Mesenchymal stem cell (in vitro differentiated cells and primary cell): ENCODE data around the gene KLHDC7B.

Experiments used
- DNase-seq: peaks from one replicate; pipeline ENCODE4 v3.0.0-alpha.2; 2013
- H2AFZ ChIP-seq: one replicate; pipeline ENCODE4 v1.6.1; 2013; ENCODE audit warnings: low read depth, mild to moderate bottlenecking, control low read depth, inconsistent platforms, low read length, moderate library complexity
- H2AK5ac ChIP-seq: 2 replicates; pipeline ENCODE4 v1.6.1; 2013; ENCODE audit warnings: low read length, moderate library complexity, mild to moderate bottlenecking, inconsistent platforms; ENCODE audit not compliant: severe bottlenecking
- H2BK120ac ChIP-seq: one replicate; pipeline ENCODE4 v1.6.1; 2013; ENCODE audit warnings: low read depth, mild to moderate bottlenecking, inconsistent platforms, low read length, moderate library complexity
- H2BK12ac ChIP-seq, 2 experiments: one replicate each; pipeline ENCODE4 v1.6.1; 2013; ENCODE audit warnings: inconsistent platforms in 2 of 2, low read length in 2 of 2, mild to moderate bottlenecking in 2 of 2, moderate library complexity in 2 of 2, control low read depth in 1 of 2
- H2BK15ac ChIP-seq: one replicate; pipeline ENCODE4 v1.6.1; 2013; ENCODE audit warnings: mild to moderate bottlenecking, low read depth, inconsistent platforms; ENCODE audit not compliant: poor library complexity, severe bottlenecking
- H2BK5ac ChIP-seq: 2 replicates; pipeline ENCODE4 v1.6.1; 2013; ENCODE audit warnings: low read depth, mild to moderate bottlenecking, low read length, control low read depth, inconsistent platforms; ENCODE audit not compliant: poor library complexity, severe bottlenecking
- H3K14ac ChIP-seq, 2 experiments: one replicate each; pipeline ENCODE4 v1.6.1; 2013; ENCODE audit warnings: inconsistent platforms in 2 of 2, low read length in 2 of 2, control low read depth in 1 of 2, mild to moderate bottlenecking in 1 of 2, moderate library complexity in 1 of 2
- H3K18ac ChIP-seq, 2 experiments: one replicate each; pipeline ENCODE4 v1.6.1; 2013; ENCODE audit warnings: inconsistent platforms in 2 of 2, low read length in 2 of 2, control low read depth in 1 of 2, low read depth in 1 of 2, mild to moderate bottlenecking in 1 of 2
- H3K23ac ChIP-seq, 2 experiments: one replicate each; pipeline ENCODE4 v1.6.1; 2013; ENCODE audit warnings: inconsistent platforms in 2 of 2, low read length in 2 of 2, mild to moderate bottlenecking in 2 of 2, moderate library complexity in 2 of 2, control low read depth in 1 of 2
- H3K27ac ChIP-seq: 2 replicates; pipeline ENCODE4 v1.5.1; 2013; ENCODE audit warnings: mild to moderate bottlenecking, moderate library complexity, low read length, control low read depth, inconsistent platforms; ENCODE audit not compliant: poor library complexity, severe bottlenecking
- H3K27me3 ChIP-seq, 2 experiments: 2 replicates each; pipeline versions ENCODE4 v1.6.1 to v1.7.0; 2013; ENCODE audit warnings: low read length in 2 of 2, mild to moderate bottlenecking in 2 of 2, moderate library complexity in 2 of 2, control low read depth in 1 of 2, inconsistent platforms in 1 of 2; ENCODE audit not compliant: control insufficient read depth in 1 of 2, insufficient read depth in 1 of 2
- H3K36me3 ChIP-seq, 2 experiments: 2 replicates each; pipeline versions ENCODE4 v1.6.1 to v1.7.0; 2013; ENCODE audit warnings: low read length in 2 of 2, control low read depth in 1 of 2, inconsistent platforms in 1 of 2, low read depth in 1 of 2, mild to moderate bottlenecking in 1 of 2; ENCODE audit not compliant: insufficient read depth in 2 of 2, control insufficient read depth in 1 of 2
- H3K4ac ChIP-seq, 2 experiments: one replicate each; pipeline ENCODE4 v1.6.1; 2013; ENCODE audit warnings: inconsistent platforms in 2 of 2, low read length in 2 of 2, mild to moderate bottlenecking in 2 of 2, moderate library complexity in 2 of 2, control low read depth in 1 of 2, low read depth in 1 of 2
- H3K4me1 ChIP-seq: 2 replicates; pipeline ENCODE4 v1.6.1; 2013; ENCODE audit warnings: low read depth, low read length, control low read depth; ENCODE audit not compliant: control insufficient read depth, insufficient read depth
- H3K4me2 ChIP-seq: 2 replicates; pipeline ENCODE4 v1.6.1; 2013; ENCODE audit warnings: low read length, mild to moderate bottlenecking, inconsistent platforms; ENCODE audit not compliant: poor library complexity, severe bottlenecking
- H3K4me3 ChIP-seq, 2 experiments: 2 replicates each; pipeline versions ENCODE4 v1.5.1 to v1.7.0; 2013; ENCODE audit warnings: low read length in 2 of 2, mild to moderate bottlenecking in 2 of 2, control low read depth in 1 of 2, low read depth in 1 of 2; ENCODE audit not compliant: insufficient read depth in 1 of 2
- H3K79me1 ChIP-seq: replicated peaks from 2 replicates; pipeline ENCODE4 v1.6.1; 2013; ENCODE audit warnings: mild to moderate bottlenecking, control low read depth, low read length, inconsistent platforms; ENCODE audit not compliant: poor library complexity, severe bottlenecking
- H3K9ac ChIP-seq: 2 replicates; pipeline ENCODE4 v1.7.0; 2013; ENCODE audit warnings: mild to moderate bottlenecking, low read length, moderate library complexity
- H3K9me3 ChIP-seq: 2 replicates; pipeline ENCODE4 v1.7.0; 2013; ENCODE audit warnings: mild to moderate bottlenecking, low read length; ENCODE audit not compliant: control insufficient read depth
- H4K8ac ChIP-seq: one replicate; pipeline ENCODE4 v1.6.1; 2013; ENCODE audit warnings: inconsistent platforms, mild to moderate bottlenecking, low read length, moderate library complexity
- H4K91ac ChIP-seq: one replicate; pipeline ENCODE4 v1.6.1; 2013; ENCODE audit warnings: mild to moderate bottlenecking, low read length, inconsistent platforms
- WGBS: methylation state at CpG from one replicate; pipeline ENCODE4 v1.1.7; 2013; ENCODE audit warnings: mixed read lengths; 5-methylcytosine and 5-hydroxymethylcytosine counted together

Gene KLHDC7B

DNA sequence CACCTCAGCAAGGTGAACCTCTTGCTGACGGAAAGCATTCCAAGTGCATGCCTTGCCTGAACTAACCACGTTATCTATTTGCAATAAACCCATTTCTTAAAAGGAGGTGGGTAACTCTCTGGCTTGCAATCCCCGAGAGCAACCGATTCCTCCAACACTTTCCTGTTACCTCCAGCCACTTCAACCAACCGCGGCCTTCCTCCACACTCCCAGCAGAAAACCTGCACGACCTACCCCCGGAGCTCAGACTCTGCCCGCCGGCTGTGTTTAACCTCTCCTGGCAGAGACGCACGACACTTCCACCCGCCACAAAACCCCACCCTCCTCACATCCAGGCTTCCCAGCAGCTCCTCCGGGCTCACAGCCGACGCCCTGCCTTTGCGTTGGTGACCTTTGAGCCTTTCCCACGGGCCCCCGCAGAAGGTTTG lies 21.0 kb upstream of the KLHDC7B start:
- H3K27ac ChIP-seq = peak overlapping the region; percentile 59
- H3K9me3 ChIP-seq = no peaks in the 10 kb centered on the region
- 18% methylated on average over 19 of the region's 19 CpGs for WGBS
- no peak overlapping the region for H3K23ac ChIP-seq
- peaks cover 32% of the 10 kb centered on the region for H3K4me1 ChIP-seq
- H2BK12ac ChIP-seq = no peak overlapping the region
- H3K27me3 ChIP-seq = peaks cover 0 to 5% of the 10 kb centered on the region in 2 experiments
- H3K79me1 ChIP-seq = peaks cover 26% of the 10 kb centered on the region
- H2BK120ac ChIP-seq = peak overlapping the region; percentile 80
- DNase-seq = no peak
- no peak overlapping the region for H2BK5ac ChIP-seq
- peak overlapping the region; percentile 94 for H3K9ac ChIP-seq
- peaks cover 33 to 37% of the 10 kb centered on the region in 2 experiments for H3K36me3 ChIP-seq
- H2AK5ac ChIP-seq = no peak overlapping the region
- peak overlapping the region; percentile 1 to 82 for H3K18ac ChIP-seq
- H3K4me2 ChIP-seq = peak overlapping the region; percentile 86
- no peak overlapping the region for H4K91ac ChIP-seq
- H3K4me3 ChIP-seq = peak overlapping the region; percentile 80 to 84
- H2BK15ac ChIP-seq = peak overlapping the region; percentile 96
- peak overlapping the region; percentile 9 to 75 for H3K4ac ChIP-seq
- H3K14ac ChIP-seq = peak overlapping the region in 1 of 2 experiments; percentile 63
- H4K8ac ChIP-seq = peak overlapping the region; percentile 88
- H2AFZ ChIP-seq = no peak overlapping the region

DNA sequence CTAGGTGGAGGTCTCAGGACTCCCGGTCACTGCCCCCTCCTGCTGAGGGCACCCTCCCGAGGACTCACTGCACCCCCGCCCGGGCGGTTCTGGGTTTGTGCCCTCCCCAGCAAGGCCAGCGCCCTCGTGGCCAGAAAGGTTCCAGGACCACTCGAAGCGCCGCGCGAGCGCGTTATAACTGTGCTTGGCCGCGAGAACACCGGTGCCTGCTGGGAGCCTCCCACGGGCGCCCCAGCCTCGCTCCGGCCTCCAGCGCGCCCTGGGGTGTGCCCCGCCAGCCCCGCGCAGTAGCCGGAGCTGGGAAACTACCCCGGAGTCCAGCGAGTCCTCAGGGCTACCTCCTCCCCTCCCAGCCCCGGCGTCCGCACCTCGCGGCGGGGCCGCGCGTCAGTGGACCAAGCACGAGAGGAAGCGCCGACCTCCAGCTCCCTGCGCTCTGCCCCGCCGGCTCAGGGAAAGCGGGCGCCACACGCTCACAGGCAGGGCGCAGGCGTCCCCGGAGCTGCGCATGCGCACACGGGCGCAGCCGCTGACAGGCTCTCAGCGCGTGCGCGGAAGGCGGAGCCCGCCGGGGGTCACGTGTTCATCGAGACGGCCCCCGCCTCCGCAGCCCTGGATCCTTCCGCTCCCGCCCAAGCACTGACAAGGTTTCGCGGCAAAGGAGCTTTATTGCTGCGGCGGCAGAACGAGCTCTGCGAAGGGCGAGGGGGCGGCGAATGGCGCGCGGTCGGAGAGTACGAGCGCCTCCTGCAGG lies 20.4 kb upstream of the KLHDC7B start, which contains the start of gene SCO2:
Gene SCO2 (minus strand): TSS at position 495 of the 754 bp plus-strand sequence. CDS start 1,187 bp downstream, outside the sequence.
- peak within 1 kb of the TSS; percentile 64 for H3K27ac ChIP-seq
- H2AFZ ChIP-seq = peak within 1 kb of the TSS; percentile 64
- H3K4ac ChIP-seq = peak within 1 kb of the TSS; percentile 91 to 99
- H3K4me2 ChIP-seq = peak within 1 kb of the TSS; percentile 86
- peak within 1 kb of the TSS; percentile 94 for H3K9ac ChIP-seq
- H3K23ac ChIP-seq = peak within 1 kb of the TSS in 1 of 2 experiments; percentile 83
- H3K18ac ChIP-seq = peak within 1 kb of the TSS; percentile 86 to 98
- H3K79me1 ChIP-seq = peaks cover 26% of the 10 kb centered on the region
- peaks cover 38% of the 10 kb centered on the region for H3K4me1 ChIP-seq
- peak within 1 kb of the TSS in 1 of 2 experiments; percentile 90 for H2BK12ac ChIP-seq
- H4K91ac ChIP-seq = peak within 1 kb of the TSS; percentile 98
- peak within 1 kb of the TSS; percentile 9 to 98 for H3K14ac ChIP-seq
- H3K27me3 ChIP-seq = peaks cover 0 to 6% of the 10 kb centered on the region in 2 experiments
- H3K36me3 ChIP-seq = peaks cover 33 to 37% of the 10 kb centered on the region in 2 experiments
- H2BK120ac ChIP-seq = peak within 1 kb of the TSS; percentile 80
- peak; percentile 97 for DNase-seq
- H4K8ac ChIP-seq = peak within 1 kb of the TSS; percentile 88
- peak within 1 kb of the TSS; percentile 96 for H2BK15ac ChIP-seq
- H2BK5ac ChIP-seq = peak within 1 kb of the TSS; percentile 63
- peak within 1 kb of the TSS; percentile 80 to 84 for H3K4me3 ChIP-seq
- WGBS = under 1% methylated on average over 76 of the region's 84 CpGs
- H2AK5ac ChIP-seq = no peak within 1 kb of the TSS
- H3K9me3 ChIP-seq = no peaks in the 10 kb centered on the region

DNA sequence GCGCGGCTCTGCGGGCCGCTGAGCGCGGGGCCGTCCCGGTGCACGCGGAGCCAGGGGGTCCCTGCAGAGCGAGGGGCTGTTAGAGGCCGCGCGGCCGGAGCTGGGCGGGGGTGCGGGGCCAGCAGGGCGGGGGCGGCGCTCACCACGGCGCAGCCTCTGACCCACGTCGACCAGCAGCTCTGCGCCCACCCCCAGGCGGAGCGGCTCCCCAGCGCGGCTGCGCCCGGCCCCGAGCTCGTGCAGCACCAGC lies 19.9 kb upstream of the KLHDC7B start:
- peak overlapping the region; percentile 49 for H3K4me2 ChIP-seq
- H3K23ac ChIP-seq = peak overlapping the region in 1 of 2 experiments; percentile 44
- peak overlapping the region; percentile 64 for H2AFZ ChIP-seq
- no peaks in the 10 kb centered on the region for H3K9me3 ChIP-seq
- no peak overlapping the region for H2AK5ac ChIP-seq
- H2BK12ac ChIP-seq = no peak overlapping the region
- H3K18ac ChIP-seq = peak overlapping the region; percentile 86 to 98
- no peak overlapping the region for H3K27ac ChIP-seq
- no peak for DNase-seq
- peak overlapping the region; percentile 25 for H2BK5ac ChIP-seq
- peaks cover 32 to 39% of the 10 kb centered on the region in 2 experiments for H3K36me3 ChIP-seq
- H2BK15ac ChIP-seq = peak overlapping the region; percentile 38
- peak overlapping the region; percentile 98 for H4K91ac ChIP-seq
- WGBS = 0% methylated on average over 9 of the region's 33 CpGs
- peaks cover 0 to 11% of the 10 kb centered on the region in 2 experiments for H3K27me3 ChIP-seq
- H3K9ac ChIP-seq = peak overlapping the region; percentile 94
- H3K14ac ChIP-seq = peak overlapping the region in 1 of 2 experiments; percentile 98
- peak overlapping the region; percentile 91 to 99 for H3K4ac ChIP-seq
- peak overlapping the region; percentile 23 for H2BK120ac ChIP-seq
- H3K4me1 ChIP-seq = peaks cover 43% of the 10 kb centered on the region
- H3K79me1 ChIP-seq = peaks cover 28% of the 10 kb centered on the region
- H4K8ac ChIP-seq = peak overlapping the region; percentile 77
- peak overlapping the region; percentile 80 to 84 for H3K4me3 ChIP-seq

DNA sequence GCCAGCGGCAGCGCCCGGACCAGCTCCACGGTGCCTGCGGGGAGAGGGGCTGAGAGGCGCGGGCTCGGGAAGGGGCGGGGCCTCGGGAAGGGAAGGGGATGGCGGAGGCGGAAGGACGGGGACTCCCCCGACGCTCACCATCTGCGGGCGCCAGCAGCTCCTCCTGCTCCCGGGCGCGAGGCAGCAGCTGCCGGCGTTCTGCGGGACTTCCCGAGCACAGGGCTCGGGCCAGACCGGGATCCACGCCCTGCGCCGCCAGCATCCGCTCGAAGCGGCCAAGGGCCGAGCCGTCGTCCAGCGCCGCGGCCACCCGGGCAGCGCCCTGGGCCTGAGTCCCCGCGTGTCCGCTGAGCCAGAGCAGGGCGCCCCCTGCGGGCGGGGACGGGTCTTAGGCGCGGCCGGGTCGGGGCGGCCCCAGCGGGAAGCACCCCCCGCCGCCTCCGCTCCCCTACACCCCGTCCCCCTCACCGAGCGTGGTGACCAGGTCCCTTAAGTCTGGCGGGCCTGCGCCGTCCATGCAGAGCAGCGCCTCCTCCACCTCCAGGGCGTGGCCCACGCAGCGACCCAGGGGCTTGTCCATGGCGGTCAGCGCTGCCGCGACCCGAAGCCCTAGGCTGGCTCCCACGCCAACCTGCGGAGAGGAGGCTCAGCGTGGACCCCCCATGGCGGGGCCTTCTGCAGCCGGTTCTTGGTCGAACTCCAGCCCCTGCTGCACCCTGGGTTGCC lies 19.4 kb upstream of the KLHDC7B start:
- H3K18ac ChIP-seq = peak overlapping the region; percentile 86 to 98
- no peak overlapping the region for H2BK5ac ChIP-seq
- 2% methylated on average over 59 of the region's 77 CpGs for WGBS
- H3K4me2 ChIP-seq = peak overlapping the region; percentile 49
- peak overlapping the region; percentile 64 for H2AFZ ChIP-seq
- H4K91ac ChIP-seq = peak overlapping the region; percentile 98
- peaks cover 24% of the 10 kb centered on the region for H3K79me1 ChIP-seq
- peak overlapping the region; percentile 80 to 84 for H3K4me3 ChIP-seq
- H3K23ac ChIP-seq = peak overlapping the region in 1 of 2 experiments; percentile 92
- peak overlapping the region; percentile 23 for H2BK120ac ChIP-seq
- peak overlapping the region in 1 of 2 experiments; percentile 90 for H2BK12ac ChIP-seq
- H3K36me3 ChIP-seq = peaks cover 28 to 34% of the 10 kb centered on the region in 2 experiments
- peak overlapping the region in 1 of 2 experiments; percentile 98 for H3K14ac ChIP-seq
- peaks cover 0 to 16% of the 10 kb centered on the region in 2 experiments for H3K27me3 ChIP-seq
- peak overlapping the region; percentile 94 for H3K9ac ChIP-seq
- H3K4me1 ChIP-seq = peaks cover 48% of the 10 kb centered on the region
- H3K9me3 ChIP-seq = no peaks in the 10 kb centered on the region
- peak overlapping the region; percentile 90 for H2BK15ac ChIP-seq
- peak overlapping the region; percentile 77 for H4K8ac ChIP-seq
- H2AK5ac ChIP-seq = no peak overlapping the region
- DNase-seq = peak; percentile 83
- H3K27ac ChIP-seq = no peak overlapping the region
- peak overlapping the region; percentile 91 to 99 for H3K4ac ChIP-seq
